Neuronal stem cell (in vitro differentiated cells): ENCODE measurements around the gene LPP.
"Not testable (repeated sequence)": the region's sequence is repeated elsewhere in the genome, so short reads cannot be mapped to it uniquely, and the experiment has no call there.

ENCODE experiments used
- DNase-seq: peaks from one replicate; pipeline ENCODE4 v3.0.0-alpha.2; 2013; ENCODE audit warnings: low spot score
- H2AFZ ChIP-seq: one replicate; pipeline ENCODE4 v1.6.1; 2013; ENCODE audit warnings: mild to moderate bottlenecking, low read length, inconsistent platforms
- H2AK5ac ChIP-seq: 2 replicates; pipeline ENCODE4 v1.6.1; 2013; ENCODE audit warnings: low read depth, mild to moderate bottlenecking, inconsistent platforms, low read length, moderate library complexity, mixed read lengths
- H2BK120ac ChIP-seq: 2 replicates; pipeline ENCODE4 v1.6.1; 2013; ENCODE audit warnings: low read depth, mild to moderate bottlenecking, inconsistent platforms, low read length, moderate library complexity, mixed read lengths
- H2BK12ac ChIP-seq: one replicate; pipeline ENCODE4 v1.6.1; 2013; ENCODE audit warnings: low read length, inconsistent platforms
- H2BK15ac ChIP-seq: 2 replicates; pipeline ENCODE4 v1.6.1; 2013; ENCODE audit warnings: mild to moderate bottlenecking, low read length, inconsistent platforms, mixed read lengths
- H2BK5ac ChIP-seq: one replicate; pipeline ENCODE4 v1.6.1; 2013; ENCODE audit warnings: inconsistent platforms, mild to moderate bottlenecking, low read length, moderate library complexity
- H3K14ac ChIP-seq: one replicate; pipeline ENCODE4 v1.6.1; 2013; ENCODE audit warnings: low read length, inconsistent platforms
- H3K18ac ChIP-seq: 2 replicates; pipeline ENCODE4 v1.6.1; 2013; ENCODE audit warnings: low read length, inconsistent platforms
- H3K23ac ChIP-seq: 2 replicates; pipeline ENCODE4 v1.6.1; 2013; ENCODE audit warnings: low read depth, mild to moderate bottlenecking, mixed read lengths, low read length, inconsistent platforms; ENCODE audit not compliant: poor library complexity
- H3K27ac ChIP-seq: replicated peaks from 3 replicates; pipeline ENCODE4 v1.5.1; 2013; ENCODE audit warnings: low read length, inconsistent platforms
- H3K27me3 ChIP-seq, 3 experiments: 2 replicates each; pipeline ENCODE4 v1.6.1; 2013; ENCODE audit warnings: low read length in 3 of 3, mild to moderate bottlenecking in 2 of 3, inconsistent platforms in 1 of 3, low read depth in 1 of 3, mixed read lengths in 1 of 3, moderate library complexity in 1 of 3; ENCODE audit not compliant: control insufficient read depth in 3 of 3, insufficient read depth in 3 of 3
- H3K36me3 ChIP-seq, 2 donors: replicated peaks in 1 of 2; 2 replicates each; pipeline ENCODE4 v1.6.1; 2013; ENCODE audit warnings: low read length in 2 of 2; ENCODE audit not compliant: control insufficient read depth in 2 of 2, insufficient read depth in 2 of 2
- H3K4ac ChIP-seq: 2 replicates; pipeline ENCODE4 v1.6.1; 2013; ENCODE audit warnings: inconsistent platforms, mild to moderate bottlenecking, low read length, moderate library complexity
- H3K4me1 ChIP-seq, 2 donors: 1 replicate in 1 of 2; 2 replicates in 1 of 2; pipeline ENCODE4 v1.6.1; 2013; ENCODE audit warnings: low read length in 2 of 2, low read depth in 1 of 2; ENCODE audit not compliant: control insufficient read depth in 2 of 2, insufficient read depth in 1 of 2
- H3K4me2 ChIP-seq: one replicate; pipeline ENCODE4 v1.6.1; 2013; ENCODE audit warnings: mild to moderate bottlenecking, low read length, inconsistent platforms; ENCODE audit not compliant: insufficient read depth, poor library complexity, severe bottlenecking
- H3K4me3 ChIP-seq, 2 donors: 2 replicates each; pipeline ENCODE4 v1.5.1; 2013; ENCODE audit warnings: low read length in 2 of 2, mild to moderate bottlenecking in 2 of 2, inconsistent platforms in 1 of 2, moderate library complexity in 1 of 2
- H3K79me1 ChIP-seq: one replicate; pipeline ENCODE4 v1.6.1; 2013; ENCODE audit warnings: low read depth, mild to moderate bottlenecking, inconsistent platforms, low read length, moderate library complexity
- H3K9ac ChIP-seq: one replicate; pipeline ENCODE4 v1.6.1; 2013; ENCODE audit warnings: mild to moderate bottlenecking, low read depth, low read length, inconsistent platforms; ENCODE audit not compliant: poor library complexity
- H3K9me3 ChIP-seq, 2 donors: replicated peaks in 1 of 2; 2 replicates each; pipeline versions ENCODE3 to v1.6.1; 2013; ENCODE audit warnings: low read length in 2 of 2, mild to moderate bottlenecking in 2 of 2, inconsistent platforms in 1 of 2, low read depth in 1 of 2, mixed read lengths in 1 of 2, moderate library complexity in 1 of 2; ENCODE audit not compliant: control insufficient read depth in 2 of 2, insufficient read depth in 1 of 2
- H4K8ac ChIP-seq: one replicate; pipeline ENCODE4 v1.6.1; 2013; ENCODE audit warnings: low read depth, mild to moderate bottlenecking, inconsistent platforms, low read length, moderate library complexity
- H4K91ac ChIP-seq: one replicate; pipeline ENCODE4 v1.6.1; 2013; ENCODE audit warnings: low read length, low read depth, mild to moderate bottlenecking, inconsistent platforms; ENCODE audit not compliant: poor library complexity
- WGBS, 2 donors: extraction: QIAGEN DNeasy Blood & Tissue Kit; methylation state at CpG; one replicate each; pipeline ENCODE4 v1.1.7; 2013; ENCODE audit warnings: missing lambda C conversion rate in 2 of 2, mixed read lengths in 1 of 2; ENCODE audit not compliant: insufficient read length in 2 of 2, insufficient replicate concordance in 1 of 2; ENCODE audit errors: extremely low coverage in 2 of 2; 5-methylcytosine and 5-hydroxymethylcytosine counted together

The LPP gene

DNA sequence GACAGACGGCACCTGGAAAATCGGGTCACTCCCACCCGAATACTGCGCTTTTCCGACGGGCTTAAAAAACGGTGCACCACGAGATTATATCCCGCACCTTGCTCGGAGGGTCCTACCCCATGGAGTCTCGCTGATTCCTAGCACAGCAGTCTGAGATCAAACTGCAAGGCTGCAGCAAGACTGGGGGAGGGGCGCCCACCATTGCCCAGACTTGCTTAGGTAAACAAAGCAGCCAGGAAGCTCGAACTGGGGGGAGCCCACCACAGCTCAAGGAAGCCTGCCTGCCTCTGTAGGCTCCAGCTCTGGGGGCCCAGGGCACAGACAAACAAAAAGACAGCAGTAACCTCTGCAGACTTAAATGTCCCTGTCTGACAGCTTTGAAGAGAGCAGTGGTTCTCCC is 482.3 kb downstream of the LPP start:
- H3K27ac ChIP-seq, H4K8ac ChIP-seq, H2BK15ac ChIP-seq, H4K91ac ChIP-seq, H3K23ac ChIP-seq, H2AFZ ChIP-seq, H2BK12ac ChIP-seq, H3K4me1 ChIP-seq, H3K4ac ChIP-seq, H3K36me3 ChIP-seq, H3K9me3 ChIP-seq, H3K14ac ChIP-seq, DNase-seq, H3K79me1 ChIP-seq, H3K27me3 ChIP-seq, H3K4me2 ChIP-seq, H2BK120ac ChIP-seq, H3K4me3 ChIP-seq, H2AK5ac ChIP-seq, H3K18ac ChIP-seq, H2BK5ac ChIP-seq, H3K9ac ChIP-seq: not testable (repeated sequence)
- WGBS, 2 donors = no CpG with 5 or more reads among the region's 13 CpGs

- Histone ChIP-seq H2BK120ac (no peak overlapping the region), H3K9me3 (no peaks in the 10 kb centered on the region), H3K14ac (no peak overlapping the region), H3K4me2 (no peak overlapping the region), H2AFZ (no peak overlapping the region), H3K4me1 (no peaks in the 10 kb centered on the region), H3K27ac (no peak overlapping the region), H3K4me3 (no peak overlapping the region), H4K91ac (no peak overlapping the region), H3K4ac (no peak overlapping the region), H2AK5ac (no peak overlapping the region), H2BK5ac (no peak overlapping the region), H3K23ac (no peak overlapping the region), H2BK12ac (no peak overlapping the region), H3K36me3 (no peaks in the 10 kb centered on the region), H2BK15ac (no peak overlapping the region), H4K8ac (no peak overlapping the region), H3K9ac (no peak overlapping the region), H3K79me1 (no peaks in the 10 kb centered on the region), H3K18ac (no peak overlapping the region), H3K27me3 (no peaks in the 10 kb centered on the region)
- WGBS, 2 donors = no CpG with 5 or more reads among the region's 3 CpGs
- DNase-seq = no peak
Observed at GRCh38 chr3:188641076-188641475, 487.1 kb downstream of the LPP start.

GRCh38 chr3:188643736-188644135 is 489.8 kb downstream of the LPP start:
- Histone ChIP-seq H2BK120ac (no peak overlapping the region), H3K79me1 (no peaks in the 10 kb centered on the region), H2BK12ac (no peak overlapping the region), H3K27me3 (no peaks in the 10 kb centered on the region), H2AK5ac (no peak overlapping the region), H2BK15ac (no peak overlapping the region), H2AFZ (no peak overlapping the region), H3K23ac (no peak overlapping the region), H3K4me3 (no peak overlapping the region), H3K36me3 (no peaks in the 10 kb centered on the region), H3K4me1 (peaks cover 0 to 2% of the 10 kb centered on the region in 2 donors), H3K14ac (no peak overlapping the region), H3K27ac (no peak overlapping the region), H3K9ac (no peak overlapping the region), H3K9me3 (no peaks in the 10 kb centered on the region), H2BK5ac (no peak overlapping the region), H3K4ac (no peak overlapping the region), H3K18ac (no peak overlapping the region), H3K4me2 (no peak overlapping the region), H4K91ac (no peak overlapping the region), H4K8ac (no peak overlapping the region)
- no CpG with 5 or more reads among the region's 3 CpGs for WGBS, 2 donors
- no peak for DNase-seq

DNA sequence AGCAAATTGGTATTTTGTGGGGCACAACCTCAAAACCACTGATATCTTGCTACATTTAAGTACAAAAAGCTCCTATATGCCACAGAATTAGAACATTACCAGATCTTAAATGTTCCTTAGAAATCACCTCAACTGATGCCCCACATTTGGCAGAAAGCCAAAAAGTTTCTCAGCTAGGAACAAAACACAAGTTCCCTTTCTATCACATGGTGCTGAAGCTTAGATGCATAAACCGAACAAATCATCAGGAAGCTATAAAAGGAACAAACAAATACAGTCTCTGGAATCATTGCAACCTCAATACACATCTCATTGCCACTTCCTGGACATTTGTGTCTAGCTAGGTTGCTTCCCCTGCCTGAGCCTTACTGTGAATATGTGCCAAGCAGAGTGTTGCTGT is 492.6 kb downstream of the LPP start:
- no peak overlapping the region for H3K9ac ChIP-seq
- H2AFZ ChIP-seq = no peak overlapping the region
- H4K91ac ChIP-seq = no peak overlapping the region
- H3K27me3 ChIP-seq = no peaks in the 10 kb centered on the region
- H2BK5ac ChIP-seq = no peak overlapping the region
- H3K4me2 ChIP-seq = no peak overlapping the region
- no peak overlapping the region for H2BK15ac ChIP-seq
- H2BK12ac ChIP-seq = no peak overlapping the region
- DNase-seq = no peak
- no peak overlapping the region for H3K4me3 ChIP-seq
- no peak overlapping the region for H3K14ac ChIP-seq
- peaks cover 0 to 2% of the 10 kb centered on the region in 2 donors for H3K4me1 ChIP-seq
- no peak overlapping the region for H3K4ac ChIP-seq
- no peak overlapping the region for H4K8ac ChIP-seq
- no peaks in the 10 kb centered on the region for H3K79me1 ChIP-seq
- H3K27ac ChIP-seq = no peak overlapping the region
- H2BK120ac ChIP-seq = no peak overlapping the region
- H2AK5ac ChIP-seq = no peak overlapping the region
- no peak overlapping the region for H3K23ac ChIP-seq
- no peaks in the 10 kb centered on the region for H3K36me3 ChIP-seq
- H3K18ac ChIP-seq = no peak overlapping the region
- H3K9me3 ChIP-seq = no peaks in the 10 kb centered on the region
- no CpG with 5 or more reads among the region's 1 CpG for WGBS, 2 donors
